ENCODE data around the gene UGT1A9. TPM values are rescaled to one million over a fixed set of nuclear protein-coding genes. Genes with fewer than 3 reads are reported as not detected.

UGT1A9 gene
- total RNA-seq, 2 donors from 2014 or later: not detected

DNA sequence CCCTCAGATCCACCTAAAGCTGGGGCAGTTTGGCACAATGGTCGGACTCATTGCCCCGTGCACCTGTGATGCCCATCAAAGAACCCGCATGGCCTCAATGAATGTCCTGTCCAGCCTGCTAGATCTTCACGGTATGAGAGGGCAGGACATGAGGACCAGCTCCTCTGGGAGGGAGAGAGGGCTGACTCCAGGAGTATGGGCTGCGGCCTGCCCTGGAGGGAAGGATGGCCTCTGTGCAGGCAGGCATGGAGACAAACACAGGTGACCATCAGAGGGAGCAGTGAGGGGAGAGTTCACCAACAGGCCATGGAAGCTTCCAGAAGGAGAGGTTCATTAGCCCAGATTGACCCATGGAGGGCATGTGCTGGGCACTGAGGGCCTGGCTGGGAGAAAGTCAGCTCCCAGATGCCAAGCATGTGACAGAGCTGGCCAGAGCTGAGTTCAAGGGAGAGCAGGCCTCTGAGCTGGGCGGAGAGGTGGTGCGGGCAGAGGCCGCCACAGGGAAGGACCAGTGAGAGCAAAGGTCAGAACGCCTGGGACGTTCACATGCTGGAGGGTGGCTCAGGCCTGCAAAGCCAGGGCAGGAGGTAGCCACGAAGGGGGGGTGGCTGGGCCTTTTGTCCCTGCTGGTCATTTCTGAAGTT is 146.4 kb downstream of the UGT1A9 start:
- TF ChIP-seq, protein P1, sequence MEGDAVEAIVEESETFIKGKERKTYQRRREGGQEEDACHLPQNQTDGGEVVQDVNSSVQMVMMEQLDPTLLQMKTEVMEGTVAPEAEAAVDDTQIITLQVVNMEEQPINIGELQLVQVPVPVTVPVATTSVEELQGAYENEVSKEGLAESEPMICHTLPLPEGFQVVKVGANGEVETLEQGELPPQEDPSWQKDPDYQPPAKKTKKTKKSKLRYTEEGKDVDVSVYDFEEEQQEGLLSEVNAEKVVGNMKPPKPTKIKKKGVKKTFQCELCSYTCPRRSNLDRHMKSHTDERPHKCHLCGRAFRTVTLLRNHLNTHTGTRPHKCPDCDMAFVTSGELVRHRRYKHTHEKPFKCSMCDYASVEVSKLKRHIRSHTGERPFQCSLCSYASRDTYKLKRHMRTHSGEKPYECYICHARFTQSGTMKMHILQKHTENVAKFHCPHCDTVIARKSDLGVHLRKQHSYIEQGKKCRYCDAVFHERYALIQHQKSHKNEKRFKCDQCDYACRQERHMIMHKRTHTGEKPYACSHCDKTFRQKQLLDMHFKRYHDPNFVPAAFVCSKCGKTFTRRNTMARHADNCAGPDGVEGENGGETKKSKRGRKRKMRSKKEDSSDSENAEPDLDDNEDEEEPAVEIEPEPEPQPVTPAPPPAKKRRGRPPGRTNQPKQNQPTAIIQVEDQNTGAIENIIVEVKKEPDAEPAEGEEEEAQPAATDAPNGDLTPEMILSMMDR (IDR thresholded peaks at IDR 0.05): no peak
- Histone ChIP-seq H3K4me1 (ENCODE audit: control insufficient read depth in 1 of 2, low read depth in 2 of 2) (no peaks in the 10 kb centered on the region), H3K27ac (no peak overlapping the region), H3K27me3 (replicated peaks; ENCODE audit: insufficient read depth) (no peaks in the 10 kb centered on the region), H3K36me3 (no peaks in the 10 kb centered on the region), H3K9me3 (no peaks in the 10 kb centered on the region), H3K4me3 (no peak overlapping the region)
- no peak for ATAC-seq (ENCODE audit: insufficient number of reproducible peaks, low FRiP score, low read depth)
- DNase-seq (ENCODE audit: low spot score): no peak

GRCh38 chr2:233818639-233819621 is 147.2 kb downstream of the UGT1A9 start:
- no peak for DNase-seq (ENCODE audit: low spot score)
- H3K27me3 ChIP-seq (replicated peaks; ENCODE audit: insufficient read depth): no peaks in the 10 kb centered on the region
- H3K27ac ChIP-seq: no peak overlapping the region
- H3K9me3 ChIP-seq: no peaks in the 10 kb centered on the region
- H3K4me3 ChIP-seq: no peak overlapping the region
- H3K4me1 ChIP-seq (ENCODE audit: control insufficient read depth in 1 of 2, low read depth in 2 of 2): no peaks in the 10 kb centered on the region
- ATAC-seq (ENCODE audit: insufficient number of reproducible peaks, low FRiP score, low read depth): no peak
- TF ChIP-seq, protein P1 (IDR thresholded peaks at IDR 0.05): no peak
- no peaks in the 10 kb centered on the region for H3K36me3 ChIP-seq

DNA sequence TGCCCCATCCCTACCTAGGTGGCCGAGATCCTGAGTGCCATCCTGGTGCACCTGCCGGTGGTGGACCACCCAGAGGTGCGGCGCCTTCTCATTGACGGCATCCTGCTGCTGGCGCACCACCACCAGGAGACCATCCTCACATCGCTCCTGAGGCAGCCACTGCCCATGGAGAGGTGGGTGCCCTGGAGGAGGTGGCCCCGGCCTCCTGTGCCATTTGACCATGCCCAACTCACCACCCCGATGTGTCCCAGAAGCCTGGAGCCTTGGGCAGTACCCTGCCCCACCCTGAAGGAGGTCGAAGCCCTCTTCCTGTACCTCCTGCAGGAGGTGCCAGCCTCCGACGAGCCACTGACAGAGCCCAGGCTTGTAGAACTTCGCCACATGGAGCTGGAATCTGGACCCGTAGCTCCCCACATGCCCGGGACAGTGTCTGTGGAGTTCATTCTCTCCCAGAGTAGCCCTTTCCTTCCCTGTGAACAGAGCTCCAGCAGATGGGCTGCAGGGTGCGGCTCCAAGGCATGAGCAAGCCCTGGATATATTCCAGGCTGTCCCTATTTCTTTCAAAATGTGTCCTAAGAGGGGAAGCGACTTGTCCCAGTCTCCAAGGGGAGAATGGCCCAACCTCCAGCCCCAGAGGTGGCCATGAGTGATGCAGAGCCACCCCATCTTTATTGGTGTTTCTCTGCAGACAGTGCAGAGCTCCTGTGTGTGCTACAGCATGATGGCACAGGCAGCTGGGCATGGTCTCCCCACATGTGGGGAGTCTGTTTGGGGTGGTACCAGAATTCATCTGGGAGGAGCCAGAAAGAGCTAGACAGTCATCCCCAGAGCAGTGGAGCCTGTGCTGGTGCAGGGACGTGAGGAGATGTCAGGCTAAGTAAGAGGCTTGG is 148.4 kb downstream of the UGT1A9 start:
- no peak for DNase-seq (ENCODE audit: low spot score)
- Histone ChIP-seq H3K27me3 (replicated peaks; ENCODE audit: insufficient read depth) (no peaks in the 10 kb centered on the region), H3K4me3 (no peak overlapping the region), H3K36me3 (no peaks in the 10 kb centered on the region), H3K4me1 (ENCODE audit: control insufficient read depth in 1 of 2, low read depth in 2 of 2) (no peaks in the 10 kb centered on the region), H3K27ac (no peak overlapping the region), H3K9me3 (no peaks in the 10 kb centered on the region)
- ATAC-seq (ENCODE audit: insufficient number of reproducible peaks, low FRiP score, low read depth): no peak
- TF ChIP-seq, protein P1 (IDR thresholded peaks at IDR 0.05): no peak

DNA sequence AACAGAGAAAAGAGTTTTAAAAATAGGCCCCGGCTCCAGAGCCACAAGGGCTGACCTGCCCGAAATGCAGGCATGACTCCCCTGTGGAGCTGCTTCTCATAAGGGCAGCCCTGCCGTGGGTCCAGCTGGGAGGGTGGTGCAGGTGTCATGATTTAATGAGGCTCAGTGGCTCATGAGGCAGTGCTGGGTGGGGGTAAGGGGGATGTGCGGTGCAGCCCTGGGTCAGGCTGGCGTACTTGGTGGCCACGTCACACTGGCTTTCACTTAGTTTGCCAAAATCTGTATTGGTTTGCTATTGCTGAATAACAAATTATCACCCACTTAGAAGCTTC is 149.0 kb downstream of the UGT1A9 start:
- Histone ChIP-seq H3K27me3 (replicated peaks; ENCODE audit: insufficient read depth) (no peaks in the 10 kb centered on the region), H3K27ac (no peak overlapping the region), H3K4me1 (ENCODE audit: control insufficient read depth in 1 of 2, low read depth in 2 of 2) (no peaks in the 10 kb centered on the region), H3K9me3 (no peaks in the 10 kb centered on the region), H3K4me3 (no peak overlapping the region), H3K36me3 (no peaks in the 10 kb centered on the region)
- DNase-seq (ENCODE audit: low spot score): no peak
- no peak for ATAC-seq (ENCODE audit: insufficient number of reproducible peaks, low FRiP score, low read depth)
- TF ChIP-seq, protein P1 (IDR thresholded peaks at IDR 0.05): no peak

Data from thoracic aorta (tissue), 2 donors.